HG02938 (cell line): ENCODE results near the gene SLC35E1.
A peak's percentile ranks its signal among the peaks of the same experiment; 100 is the strongest.
"Not testable (repeated sequence)": the region's sequence is repeated elsewhere in the genome, so short reads cannot be mapped to it uniquely, and the experiment has no call there.

Experiments
- ATAC-seq: cut with Tn5 transposase; IDR thresholded peaks from one replicate; pipeline ENCODE4 v1.9.1; 2021; ENCODE audit warnings: mild to moderate bottlenecking, moderate library complexity; ENCODE audit not compliant: unreplicated experiment

Gene SLC35E1

DNA sequence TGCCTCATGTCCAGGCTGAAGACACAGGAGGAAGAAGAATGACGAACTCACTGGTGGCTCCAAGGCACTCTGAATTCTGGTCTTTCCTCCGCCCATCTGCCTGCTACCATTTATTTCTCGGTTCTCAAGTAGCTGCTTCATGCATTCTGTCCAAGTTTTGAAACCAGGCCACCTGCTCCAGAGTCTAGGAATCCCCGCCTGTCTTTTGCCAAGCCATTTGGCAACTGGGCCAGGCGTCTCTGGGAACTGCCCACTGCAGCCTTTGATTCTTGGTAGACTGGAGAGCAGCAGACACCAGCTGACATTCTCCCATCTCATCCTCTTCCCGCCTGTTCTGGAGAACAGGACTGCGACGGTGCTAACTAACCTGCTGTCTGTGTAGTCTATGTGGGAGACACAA, 10.8 kb downstream of the SLC35E1 start:
- ATAC-seq: no peak

DNA sequence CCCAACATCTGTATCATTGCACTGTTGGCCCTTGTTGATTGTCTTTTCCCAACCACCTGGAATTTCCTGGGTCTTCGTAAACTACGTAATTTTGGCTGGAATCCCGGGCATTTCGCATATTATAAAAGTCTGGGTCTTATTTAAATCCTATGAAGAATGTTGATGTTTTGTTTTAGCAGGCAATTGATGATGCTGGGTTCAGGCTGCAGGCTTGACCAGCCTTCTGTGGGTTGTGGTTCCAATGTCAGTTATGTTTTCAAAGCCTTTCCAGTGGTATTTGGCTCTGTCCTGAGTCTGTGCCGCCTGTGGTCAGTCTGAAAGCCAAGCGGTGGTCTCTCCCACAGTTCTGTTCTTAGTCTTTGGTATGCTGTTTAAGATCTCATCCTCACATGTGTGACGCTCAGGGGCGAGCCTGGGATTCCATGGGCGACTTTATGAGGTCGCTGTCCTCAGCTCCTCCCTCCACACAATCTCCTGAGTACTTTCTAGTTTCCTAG, 12.4 kb downstream of the SLC35E1 start:
- no peak for ATAC-seq

DNA sequence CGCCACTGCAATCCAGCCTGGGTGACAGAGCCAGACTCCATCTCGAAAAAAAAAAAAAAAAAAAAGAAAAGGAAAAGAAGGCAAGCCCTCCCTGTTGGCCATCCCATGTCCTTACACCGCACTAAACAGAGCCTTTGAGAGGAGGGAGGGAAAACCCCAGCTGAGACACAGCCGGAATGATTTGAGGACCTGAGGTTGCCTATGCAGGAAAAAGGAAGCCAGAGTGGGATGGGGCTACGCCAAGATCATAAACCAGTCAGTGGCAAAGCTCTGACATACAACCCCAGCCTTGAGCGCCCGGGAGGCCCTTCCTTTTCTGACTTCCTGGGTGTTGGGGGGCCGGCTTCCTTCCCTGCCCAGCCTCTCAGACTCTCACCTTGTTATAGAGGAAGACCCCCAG, 17.4 kb downstream of the SLC35E1 start:
- no peak for ATAC-seq

DNA sequence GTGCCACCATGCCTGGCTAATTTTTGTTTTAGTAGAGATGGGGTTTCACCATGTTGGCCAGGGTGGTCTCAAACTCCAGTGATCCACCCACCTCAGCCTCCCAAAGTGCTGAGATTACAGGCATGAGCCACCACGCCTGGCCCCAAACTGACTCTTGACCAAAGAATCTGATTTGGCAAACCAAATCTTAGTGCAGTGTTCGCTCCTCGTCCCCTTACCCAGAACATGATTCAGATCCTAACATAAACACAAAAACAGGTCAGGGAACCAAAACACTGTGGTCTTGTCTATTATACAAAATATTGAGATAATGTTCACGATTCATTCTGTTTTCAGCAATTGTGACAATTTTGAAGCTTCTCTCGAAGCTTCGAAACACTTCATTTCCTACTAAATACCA, 20.3 kb downstream of the SLC35E1 start:
- not testable (repeated sequence) for ATAC-seq

DNA sequence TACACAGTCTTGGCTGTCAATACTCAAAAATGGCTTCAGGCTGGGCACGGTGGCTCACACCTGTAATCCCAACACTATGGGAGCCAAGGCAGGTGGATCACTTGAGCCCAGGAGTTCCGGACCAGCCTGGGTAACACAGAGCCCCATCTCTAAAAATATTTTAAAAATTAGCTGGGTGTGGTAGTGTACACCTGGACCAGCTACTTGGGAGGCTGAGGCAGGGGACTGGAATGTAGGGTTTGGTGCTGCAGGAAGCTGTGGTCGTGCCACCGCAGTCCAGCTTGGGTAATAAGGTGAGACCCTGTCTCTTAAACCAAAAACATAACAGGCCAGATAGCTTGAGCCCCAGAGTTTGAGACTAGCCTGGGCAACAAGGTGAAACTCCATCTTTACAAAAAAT, 23.3 kb downstream of the SLC35E1 start:
- ATAC-seq: no peak

DNA sequence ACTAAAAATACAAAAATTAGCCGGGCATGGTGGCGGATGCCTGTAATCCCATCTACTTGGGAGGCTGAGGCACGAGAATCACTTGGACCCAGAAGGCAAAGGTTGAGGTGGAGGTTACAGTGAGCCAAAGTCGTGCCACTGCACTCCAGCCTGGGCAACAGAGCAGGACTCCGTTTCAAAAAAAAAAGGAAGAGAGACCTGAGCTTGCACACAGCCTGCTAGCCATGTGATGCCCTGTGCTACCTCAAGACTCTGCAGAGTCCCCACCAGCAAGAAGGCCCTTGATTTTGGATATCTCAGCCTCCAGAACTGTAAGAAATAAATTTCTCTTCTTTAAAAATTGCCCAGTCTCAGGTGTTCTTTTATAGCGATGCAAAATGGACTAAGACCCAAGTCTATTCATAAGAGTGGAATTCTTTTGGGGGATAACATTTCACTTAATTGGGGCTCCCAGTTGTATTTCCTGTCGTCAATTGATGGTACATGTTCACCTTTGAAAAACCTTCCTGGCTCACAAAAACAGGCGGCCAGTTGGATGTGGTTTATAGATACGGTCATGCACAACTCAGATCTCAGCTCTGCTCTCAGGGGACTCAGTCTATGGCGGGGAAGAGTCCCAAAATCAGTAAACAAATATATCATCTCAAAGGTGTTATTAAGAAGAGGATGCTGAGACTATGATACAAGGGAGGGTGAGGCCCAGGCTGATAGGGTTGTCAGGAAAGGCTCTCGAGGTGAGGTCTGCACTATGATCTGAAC, 27.6 kb downstream of the SLC35E1 start:
- ATAC-seq: no peak

- ATAC-seq: not testable (repeated sequence)
Measured at GRCh38 chr19:16543734-16544133, 28.5 kb downstream of the SLC35E1 start.

- ATAC-seq: no peak
Measured at GRCh38 chr19:16542910-16543472, 29.2 kb downstream of the SLC35E1 start.

- ATAC-seq: peak; percentile 53
Measured at GRCh38 chr19:16542045-16542909, 29.9 kb downstream of the SLC35E1 start, which contains the start of gene CHERP. Gene CHERP, minus strand, starts transcription at chr19:16542437. Its CDS starts 59 bp downstream, at chr19:16542378.

- ATAC-seq: no peak
Measured at GRCh38 chr19:16541526-16542044, 30.6 kb downstream of the SLC35E1 start.

DNA sequence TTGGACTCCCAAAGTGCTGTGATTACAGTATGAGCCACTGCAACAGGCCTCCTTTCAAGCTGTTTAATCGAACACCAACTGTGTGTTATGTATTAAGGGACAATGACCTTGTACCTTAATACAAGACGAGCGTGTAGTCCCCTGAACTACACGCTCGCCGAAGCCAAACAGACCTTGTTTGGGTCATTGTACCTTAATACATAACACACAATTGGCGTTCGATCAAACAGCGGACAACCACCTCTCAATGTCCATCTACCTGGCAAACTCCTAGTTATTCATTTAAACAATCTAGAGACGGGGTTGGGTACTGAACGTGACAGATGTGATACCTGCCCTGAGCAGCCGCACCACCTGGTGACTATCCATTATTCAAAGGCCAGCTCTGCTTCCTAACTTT, 31.3 kb downstream of the SLC35E1 start:
- ATAC-seq: no peak

DNA sequence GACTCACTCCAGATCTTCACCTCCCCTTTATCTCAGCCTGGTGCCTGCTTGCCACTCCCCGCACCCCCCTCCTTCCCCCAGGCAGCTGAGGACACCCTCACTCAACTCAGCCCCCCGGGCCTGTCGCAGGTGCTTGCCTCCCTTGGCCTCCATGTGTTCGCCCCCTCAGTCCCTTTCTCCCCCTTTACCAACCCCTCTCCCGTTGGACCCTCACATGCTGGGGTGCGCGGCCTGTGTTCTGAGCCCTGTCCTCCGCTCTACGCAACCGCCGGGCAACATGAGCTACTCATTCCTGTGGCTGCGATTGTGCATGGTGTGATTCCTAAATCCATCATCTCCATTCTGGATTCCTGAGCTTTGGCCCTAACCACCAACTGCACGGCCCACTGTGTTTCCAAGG, 35.1 kb downstream of the SLC35E1 start:
- ATAC-seq: no peak

GRCh38 chr19:16536130-16536529, 36.1 kb downstream of the SLC35E1 start:
- no peak for ATAC-seq

- ATAC-seq: no peak
Measured at GRCh38 chr19:16535381-16535780, 36.8 kb downstream of the SLC35E1 start.

DNA sequence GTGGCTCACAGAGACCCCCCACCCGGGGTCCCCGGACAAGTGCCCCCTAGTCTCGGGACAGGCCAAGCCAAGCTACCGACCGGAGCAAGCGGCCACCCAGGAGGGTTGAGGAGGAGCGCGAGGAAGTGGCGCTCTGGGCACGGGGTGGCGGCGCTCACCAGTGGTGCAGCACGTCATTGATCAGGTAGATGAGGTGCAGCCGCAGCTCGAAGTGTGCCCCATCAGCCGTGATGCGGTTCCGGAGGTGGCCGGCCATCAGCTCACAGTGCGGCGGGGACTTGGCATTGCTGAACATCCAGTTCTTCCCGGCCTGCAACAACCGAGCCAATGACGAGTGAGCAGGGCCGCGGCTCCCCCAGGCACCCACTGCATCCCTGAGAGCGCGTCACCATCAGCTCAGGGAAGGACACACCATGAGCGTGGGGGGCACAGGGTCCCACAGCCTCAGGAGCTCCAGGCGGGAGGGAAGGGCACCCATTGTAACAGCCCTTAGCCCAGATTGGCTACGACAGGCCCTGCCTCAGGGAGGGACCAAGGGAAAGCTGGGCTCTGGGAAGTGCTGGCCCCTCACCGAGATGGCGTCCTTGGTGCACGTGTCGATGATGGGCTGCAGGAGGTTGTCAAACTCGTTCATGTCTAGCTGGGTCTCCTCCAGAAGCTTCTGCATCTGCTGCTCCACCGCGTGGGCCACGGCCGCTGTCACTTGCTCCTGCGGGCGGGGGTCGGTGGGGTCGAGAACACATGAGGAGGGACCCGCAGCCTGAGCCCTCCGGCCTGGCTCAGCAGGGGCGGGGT, 39.6 kb downstream of the SLC35E1 start:
- no peak for ATAC-seq

GRCh38 chr19:16531380-16531669, 40.9 kb downstream of the SLC35E1 start:
- no peak for ATAC-seq

- ATAC-seq: no peak
Measured at GRCh38 chr19:16530540-16531379, 41.5 kb downstream of the SLC35E1 start.

GRCh38 chr19:16529466-16530144, 42.6 kb downstream of the SLC35E1 start:
- no peak for ATAC-seq

DNA sequence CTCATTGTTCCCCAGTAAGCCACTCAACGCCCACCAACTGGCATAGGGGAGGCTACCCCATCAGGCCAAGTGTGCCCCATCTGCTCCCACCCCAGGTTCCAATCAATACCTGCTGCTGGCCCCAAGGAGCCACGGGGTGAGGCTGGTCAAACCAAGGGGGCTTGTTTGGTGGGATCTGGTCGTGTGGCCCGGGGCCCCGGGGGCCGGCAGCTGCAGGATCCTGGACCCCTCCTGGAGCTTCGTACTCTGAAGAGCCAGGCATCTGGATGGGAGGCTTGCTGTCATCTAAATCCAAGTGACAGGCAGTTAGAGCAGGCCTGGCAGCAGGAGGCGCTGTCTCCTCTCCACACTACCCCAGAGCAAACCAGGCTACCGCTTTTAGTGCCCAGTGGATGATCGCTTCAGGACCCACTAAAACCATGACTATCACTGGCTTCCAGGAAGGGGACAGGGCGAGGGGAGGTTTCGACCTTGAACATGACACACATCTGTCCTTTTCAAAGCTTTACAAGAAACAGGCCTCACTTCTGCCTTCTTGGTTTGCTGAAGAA, 44.2 kb downstream of the SLC35E1 start:
- ATAC-seq: no peak
